Activated gamma-delta T cell treated with anti-CD3 and anti-CD28 coated beads, Interleukin-2, amount 50 U/mL, for 16 hours (primary cell): ENCODE results near the gene SLC44A1.
"Not testable (repeated sequence)": the region's sequence is repeated elsewhere in the genome, so short reads cannot be mapped to it uniquely, and the experiment has no call there.

ENCODE experiments used
- DNase-seq: peaks from one replicate; pipeline ENCODE4 v3.0.0-alpha.2; 2020; ENCODE audit warnings: low read depth

The SLC44A1 gene

DNA sequence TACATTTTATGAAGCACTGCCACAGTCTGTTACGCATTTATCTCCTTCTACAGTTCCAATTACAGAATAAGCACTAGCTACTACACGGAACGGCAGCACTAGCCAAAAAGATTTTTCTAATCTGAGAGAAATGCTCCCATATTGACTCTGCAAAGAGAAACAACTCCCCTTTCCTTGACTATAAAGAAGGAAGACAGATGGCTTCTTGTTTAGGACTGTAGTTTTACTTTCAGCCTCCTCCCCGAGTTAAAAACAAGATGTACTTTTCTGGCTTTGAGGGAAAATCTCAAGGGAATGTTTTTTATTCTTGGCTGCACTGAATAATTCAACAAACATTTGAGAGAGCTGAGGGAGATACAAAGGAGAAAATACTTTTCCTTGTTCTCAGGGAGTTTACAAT lies 1.9 kb upstream of the SLC44A1 start:
- no peak for DNase-seq

DNA sequence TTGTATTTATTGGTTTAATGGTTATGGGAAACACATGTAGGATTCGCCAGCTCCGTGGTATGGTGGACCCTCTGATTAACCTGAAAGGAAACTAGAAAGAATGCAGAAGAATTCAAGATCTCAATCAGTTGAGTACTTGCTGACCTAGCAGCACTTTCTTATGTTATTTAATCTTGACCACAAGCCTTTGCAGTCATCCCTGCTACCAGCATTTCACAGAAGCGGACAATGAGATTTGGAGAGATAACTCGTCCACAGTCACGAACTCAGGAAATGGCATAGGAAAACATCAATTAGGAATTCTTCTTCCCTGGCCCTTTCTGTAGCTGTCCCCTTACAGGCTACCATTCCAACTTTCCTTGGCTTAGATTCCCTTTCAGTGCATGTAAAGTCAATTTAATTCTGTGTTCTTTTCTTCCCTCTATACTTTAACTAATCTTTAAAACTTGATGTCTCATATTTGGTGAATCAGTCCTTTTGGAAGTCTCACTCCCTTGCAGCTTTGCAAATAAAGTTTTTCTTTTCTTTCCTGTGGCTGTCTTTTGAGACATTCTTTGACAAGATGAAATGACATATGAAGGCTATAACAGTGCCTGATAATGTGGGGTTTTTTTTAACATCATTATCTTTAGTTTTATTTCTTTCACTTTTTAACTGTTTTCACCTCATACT lies 1.3 kb upstream of the SLC44A1 start:
- no peak for DNase-seq

DNA sequence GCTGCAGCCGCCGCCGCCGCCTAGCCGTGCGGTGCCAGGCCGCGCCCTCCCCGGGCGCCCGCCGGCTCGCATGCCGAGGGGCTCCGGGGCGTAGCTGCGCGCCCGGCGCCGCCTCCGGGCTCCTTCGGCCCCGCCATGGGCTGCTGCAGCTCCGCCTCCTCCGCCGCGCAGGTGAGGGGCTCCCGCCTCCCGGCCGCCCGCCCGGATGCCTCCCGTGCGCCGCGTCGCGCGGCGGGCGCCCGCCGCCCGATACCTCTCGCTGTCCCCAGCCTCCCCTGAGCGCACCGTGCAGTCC lies 230 bp downstream of the SLC44A1 start:
- no peak for DNase-seq

DNA sequence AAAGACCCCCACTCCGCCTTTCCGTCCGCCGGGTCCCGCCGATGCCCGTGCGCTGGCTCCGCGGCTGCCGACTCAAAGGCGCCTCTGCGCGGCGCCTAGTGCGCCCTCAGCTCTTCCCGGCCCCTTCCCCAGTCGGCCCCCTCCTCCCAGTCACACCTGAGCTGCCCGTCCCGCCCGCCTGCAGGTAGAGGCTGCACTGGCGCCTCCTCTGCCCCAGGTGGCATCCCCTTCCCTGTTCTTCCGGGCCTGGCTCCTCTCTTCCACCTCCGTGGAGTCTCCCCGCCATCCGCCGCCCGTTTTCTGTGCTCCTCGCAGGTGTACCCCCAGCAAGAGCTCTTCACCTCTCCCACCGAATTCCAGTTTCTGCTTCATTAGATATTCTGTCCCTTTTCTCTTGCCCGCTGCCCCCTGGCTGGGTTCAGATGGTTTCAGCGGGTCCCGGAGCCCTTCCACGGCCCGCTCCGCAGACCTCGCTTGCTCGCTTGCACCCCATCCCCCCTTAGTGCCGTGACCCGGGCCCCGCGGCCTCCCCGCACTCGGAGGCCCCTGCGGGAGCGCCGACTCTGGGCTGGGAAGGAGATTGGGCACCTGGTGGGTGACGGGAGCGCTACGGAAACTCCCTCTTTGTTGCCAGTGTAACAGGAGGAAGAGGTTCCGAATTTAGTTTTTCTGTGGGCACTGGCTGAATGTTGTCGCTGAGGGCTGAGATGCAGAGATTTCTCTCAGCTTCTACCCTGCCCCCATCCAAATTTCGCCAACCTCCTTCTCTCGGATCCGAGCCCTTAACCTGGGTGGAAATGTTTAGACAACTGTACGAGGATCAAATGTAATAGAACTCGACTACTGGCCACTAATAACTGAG lies 809 bp downstream of the SLC44A1 start:
- peak; percentile 9 for DNase-seq

DNA sequence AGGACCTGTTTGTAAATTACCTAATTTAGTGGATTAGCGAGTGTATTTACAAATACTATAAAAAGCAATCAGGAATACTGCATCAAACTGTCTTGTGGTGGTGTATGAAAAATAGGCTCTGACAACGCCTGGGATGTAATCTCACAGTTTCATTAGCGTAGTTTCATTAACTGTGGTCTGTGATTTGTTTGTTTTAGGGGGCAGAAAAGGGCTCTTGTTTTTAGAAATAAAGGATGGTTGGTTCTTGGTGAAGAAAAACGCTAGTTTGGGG lies 1.4 kb downstream of the SLC44A1 start:
- DNase-seq = no peak

DNA sequence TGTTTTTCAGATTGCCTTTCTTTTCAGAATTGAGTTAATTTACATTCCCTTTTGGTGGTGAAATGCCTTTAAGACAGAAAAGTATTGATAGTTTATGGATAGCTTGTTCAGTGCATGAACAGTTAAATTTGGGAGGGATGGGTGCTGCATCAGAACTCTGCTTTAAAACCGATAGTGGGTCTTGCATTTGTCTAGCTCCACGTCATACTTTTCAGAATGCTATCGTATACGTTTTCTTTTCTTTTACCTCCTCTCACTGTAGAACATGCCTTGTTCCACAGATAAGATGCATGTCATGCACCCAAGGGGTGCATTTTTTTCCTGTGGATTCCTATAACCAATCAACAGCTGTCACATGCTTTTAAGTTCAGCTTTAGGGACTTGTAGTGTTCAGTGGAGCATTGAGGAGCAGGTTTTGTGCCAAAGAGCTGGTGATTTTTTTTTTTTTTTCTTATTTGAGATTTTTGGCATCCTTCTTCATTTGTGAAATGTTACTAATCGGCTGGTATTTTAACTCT lies 2.3 kb downstream of the SLC44A1 start:
- DNase-seq = no peak

DNA sequence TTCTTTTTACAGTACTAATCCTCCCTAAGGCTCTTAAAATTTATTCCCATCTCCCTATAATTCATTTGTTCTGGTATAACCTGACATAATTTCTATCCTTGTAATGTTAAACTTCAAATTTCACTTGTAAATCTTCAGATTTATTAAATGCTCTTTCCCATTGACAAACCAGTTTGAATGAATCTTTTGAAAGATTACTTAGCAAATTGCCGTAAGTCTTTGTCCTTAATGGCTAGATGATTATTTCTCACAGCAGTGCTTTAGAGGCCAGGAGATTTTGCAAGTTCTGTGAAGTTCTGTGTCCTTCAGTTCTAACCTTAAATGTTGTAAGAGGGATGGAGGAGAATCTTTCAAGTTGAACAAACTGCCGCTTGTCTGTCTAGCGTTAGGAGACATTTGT lies 4.2 kb downstream of the SLC44A1 start:
- no peak for DNase-seq

DNA sequence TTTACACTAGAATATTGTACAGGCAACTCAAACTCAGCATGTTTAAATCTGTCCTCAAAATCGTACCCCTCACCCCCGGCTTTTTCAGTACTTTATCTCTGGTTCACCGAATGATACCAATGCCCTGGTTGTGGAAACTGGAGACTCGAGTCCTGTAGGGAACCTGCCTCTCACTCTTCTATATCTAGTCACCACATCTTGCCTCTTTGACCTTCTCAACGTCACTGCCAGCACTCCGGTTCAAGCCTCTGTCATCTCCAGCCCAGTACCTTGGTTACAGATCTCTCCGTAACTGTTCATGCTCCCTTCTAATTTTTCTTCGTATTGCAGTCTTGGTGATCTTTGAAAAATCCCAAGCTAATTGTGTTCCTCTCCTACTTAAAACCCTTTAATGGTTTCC lies 6.7 kb downstream of the SLC44A1 start:
- DNase-seq = no peak

DNA sequence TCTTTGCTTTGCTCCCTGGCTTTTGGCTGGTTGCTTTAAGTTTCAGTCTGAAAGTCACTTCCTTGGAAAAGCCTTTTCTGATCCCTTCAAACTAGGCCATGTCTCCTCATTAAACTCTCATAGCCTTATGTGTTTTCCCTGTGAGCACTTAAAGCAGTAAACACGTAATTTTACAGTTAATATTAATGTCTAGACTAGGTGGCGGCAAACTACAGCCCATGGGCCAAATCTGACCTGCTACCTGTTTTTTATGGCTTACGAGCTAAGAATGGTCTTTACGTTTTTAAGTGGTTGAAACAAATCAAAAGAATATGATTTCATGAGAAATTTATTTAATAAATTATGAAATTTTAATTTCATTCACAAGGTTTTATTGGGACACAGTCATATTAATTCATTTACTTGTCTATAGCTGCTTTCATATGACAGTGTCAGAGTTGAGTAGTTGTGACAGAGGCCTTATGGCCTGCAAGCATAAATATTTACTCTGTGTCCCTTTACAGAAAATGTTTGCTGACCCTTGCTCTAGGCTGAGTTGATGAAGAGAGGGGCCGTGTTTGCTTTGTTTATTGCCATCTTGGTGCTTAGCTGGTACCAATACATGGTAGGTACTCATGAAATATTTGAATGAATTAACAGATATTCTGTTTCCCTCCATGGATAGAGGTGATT lies 7.4 kb downstream of the SLC44A1 start:
- DNase-seq = no peak

DNA sequence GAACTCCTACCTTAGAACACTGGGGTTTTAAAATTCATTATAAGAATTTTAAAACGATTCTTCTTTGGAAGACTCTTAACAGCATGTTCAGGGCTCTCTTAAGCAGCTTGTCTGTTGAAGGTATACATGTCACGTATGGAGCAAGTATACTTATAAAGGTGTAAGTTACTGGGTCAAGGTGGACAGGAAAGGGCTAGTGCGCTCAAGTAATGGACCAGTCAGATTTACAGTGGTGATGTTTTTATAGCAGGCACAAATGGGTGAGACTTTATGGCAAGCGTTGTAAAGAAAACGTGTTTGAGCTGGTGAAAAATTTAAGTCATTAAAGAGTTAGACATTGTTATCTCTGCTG lies 7.9 kb downstream of the SLC44A1 start:
- DNase-seq = no peak

DNA sequence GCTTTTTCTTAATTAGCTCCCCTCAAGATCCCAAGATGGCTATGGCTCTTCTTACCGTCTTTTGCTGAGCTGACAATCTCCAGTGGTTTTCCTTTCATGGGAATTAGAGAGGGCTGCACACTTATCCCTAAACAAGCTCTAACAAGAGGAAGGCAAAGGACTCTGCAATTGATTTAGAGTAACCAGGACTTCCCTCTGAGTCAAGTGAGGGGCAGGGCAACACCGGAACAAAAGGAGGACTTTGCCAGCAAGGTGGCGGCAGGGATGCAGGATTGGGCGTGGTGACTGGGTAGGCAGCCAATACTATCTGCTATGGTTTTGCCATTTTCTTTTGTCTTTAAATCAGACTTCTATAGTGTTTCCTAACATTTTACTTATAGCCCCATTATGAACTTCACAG lies 9.8 kb downstream of the SLC44A1 start:
- no peak for DNase-seq

DNA sequence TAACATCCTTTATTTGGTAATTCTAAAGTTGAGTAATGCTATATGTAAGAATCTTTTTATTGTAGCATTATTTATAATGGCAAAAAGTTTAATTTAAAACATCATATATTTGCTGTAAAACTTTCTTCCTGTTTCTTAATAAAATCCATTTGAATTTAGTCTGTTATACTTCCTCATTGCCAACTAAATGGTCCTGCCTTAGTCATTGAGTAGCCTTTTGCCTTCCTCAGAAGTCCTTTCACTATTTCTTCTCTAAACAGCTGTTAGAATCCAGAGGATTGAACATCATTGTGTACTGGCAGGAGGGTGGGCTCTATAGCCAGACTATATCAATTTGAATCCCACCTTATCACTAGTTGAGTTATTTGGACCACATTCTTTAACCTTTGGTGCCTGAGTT lies 11.0 kb downstream of the SLC44A1 start:
- no peak for DNase-seq

DNA sequence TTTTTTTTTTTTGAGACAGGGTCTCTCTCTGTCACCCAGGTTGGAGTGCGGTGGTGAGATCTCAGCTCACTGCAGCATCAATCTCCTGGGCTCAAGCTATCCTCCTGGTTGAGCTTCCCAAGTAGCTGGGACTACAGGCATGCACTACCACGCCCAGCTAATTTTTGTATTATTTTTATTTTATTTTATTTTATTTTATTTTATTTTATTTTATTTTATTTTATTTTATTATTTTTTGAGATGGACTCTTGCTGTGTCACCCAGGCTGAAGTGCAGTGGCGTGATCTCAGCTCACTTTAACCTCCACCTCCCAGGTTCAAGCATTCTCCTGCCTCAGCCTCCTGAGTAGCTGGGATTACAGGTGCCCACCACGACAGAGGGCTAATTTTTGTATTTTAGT lies 12.1 kb downstream of the SLC44A1 start:
- DNase-seq = not testable (repeated sequence)

DNA sequence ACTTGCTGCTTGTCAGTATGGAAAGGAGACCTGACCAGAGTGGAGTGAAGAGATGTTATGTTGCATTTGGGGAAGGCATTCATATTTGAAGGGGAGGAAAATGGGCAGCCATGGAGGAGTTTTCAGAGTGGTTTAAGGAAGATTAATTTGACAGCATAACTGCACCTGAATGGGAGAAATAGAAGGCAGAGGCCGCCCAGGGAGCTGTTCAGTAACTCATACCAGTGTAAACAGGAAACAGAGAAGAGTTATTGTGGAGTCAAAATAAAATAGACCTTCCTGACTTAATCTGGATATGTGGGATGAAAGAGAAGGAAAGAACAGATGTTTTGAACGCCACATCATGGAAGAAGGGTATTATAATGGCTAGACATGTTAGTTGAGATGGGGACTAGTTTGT lies 13.4 kb downstream of the SLC44A1 start:
- DNase-seq = no peak

DNA sequence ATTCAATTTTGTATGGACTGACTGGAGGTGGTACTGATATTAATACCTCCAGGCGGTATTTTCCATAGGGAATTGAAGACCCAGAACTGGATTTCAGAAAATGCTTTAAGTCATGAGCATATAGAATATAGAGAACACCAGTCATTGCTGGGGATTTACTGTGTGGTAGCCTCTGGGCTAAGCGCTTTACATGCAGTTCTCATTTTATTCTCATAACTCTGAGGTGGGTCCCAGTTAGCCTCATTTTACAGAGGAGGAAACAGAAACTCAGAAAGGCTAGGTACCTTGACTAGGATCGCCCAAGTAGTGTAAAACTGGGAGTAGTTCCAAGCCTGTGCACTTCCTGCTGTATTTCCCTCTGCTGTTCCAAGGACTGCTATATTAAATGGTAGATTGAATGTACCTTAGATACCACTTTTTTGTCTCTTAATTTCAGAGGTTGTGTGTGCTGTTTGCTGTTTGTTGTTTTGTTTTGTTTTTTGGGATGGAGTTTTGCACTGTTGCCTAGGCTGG lies 13.8 kb downstream of the SLC44A1 start:
- no peak for DNase-seq

DNA sequence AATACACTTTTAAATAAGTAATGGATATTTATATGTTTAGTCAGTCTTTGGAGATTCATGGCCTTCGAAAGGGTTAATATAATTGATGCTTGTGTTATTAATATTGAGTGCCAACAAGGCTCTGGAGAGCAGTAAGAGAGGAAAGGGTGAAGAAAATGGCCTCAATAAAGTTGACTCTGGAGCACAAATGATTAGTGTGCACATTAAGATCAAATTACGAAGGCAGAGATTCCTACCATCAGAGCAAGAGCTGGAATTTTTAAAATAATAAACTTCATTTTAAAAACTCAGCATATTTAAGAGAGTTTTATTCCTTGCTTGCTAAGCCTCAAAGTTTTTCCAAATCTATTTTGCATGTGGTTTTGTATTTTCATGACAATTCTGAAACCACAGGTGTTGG lies 14.8 kb downstream of the SLC44A1 start:
- DNase-seq = no peak

DNA sequence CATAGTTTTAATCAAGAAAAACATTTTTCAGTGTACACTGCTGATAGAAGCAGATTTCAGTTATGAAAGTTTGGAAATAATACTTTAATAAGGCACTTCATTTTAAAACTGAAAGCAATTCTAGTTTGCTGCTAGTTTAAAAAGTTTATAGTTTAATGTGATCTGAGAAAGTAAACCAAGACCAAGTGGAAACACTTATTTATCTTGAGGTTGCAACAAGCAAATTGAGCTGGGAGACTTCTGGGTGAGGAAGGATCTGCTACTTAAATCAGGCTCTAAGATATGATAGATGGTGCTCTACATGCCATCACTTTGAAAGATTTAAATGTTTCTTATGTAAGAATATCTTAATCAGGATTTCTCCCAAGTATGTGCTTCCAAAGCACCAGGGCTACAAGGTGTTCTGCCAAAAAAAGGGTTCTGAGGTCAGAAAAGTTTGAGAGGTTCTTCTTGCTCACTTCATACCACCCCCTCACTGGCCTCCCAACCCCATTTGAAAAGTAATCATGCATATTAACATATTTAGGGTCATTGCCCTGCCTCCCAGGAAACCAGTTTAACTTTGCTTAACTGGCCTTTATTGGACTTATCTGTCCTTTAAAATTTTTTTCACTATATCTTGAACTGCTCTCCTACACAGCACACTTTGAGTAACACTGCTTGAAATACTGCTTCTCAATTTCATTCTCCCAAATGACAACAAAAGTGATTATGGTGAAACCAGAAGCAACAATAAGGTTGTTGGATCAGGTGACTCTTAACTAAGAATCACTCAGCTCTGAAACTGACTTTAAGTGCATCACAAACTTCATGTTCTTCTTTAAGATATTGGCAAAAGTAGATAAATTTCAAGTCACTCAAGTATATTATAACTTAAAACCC lies 15.5 kb downstream of the SLC44A1 start:
- no peak for DNase-seq

DNA sequence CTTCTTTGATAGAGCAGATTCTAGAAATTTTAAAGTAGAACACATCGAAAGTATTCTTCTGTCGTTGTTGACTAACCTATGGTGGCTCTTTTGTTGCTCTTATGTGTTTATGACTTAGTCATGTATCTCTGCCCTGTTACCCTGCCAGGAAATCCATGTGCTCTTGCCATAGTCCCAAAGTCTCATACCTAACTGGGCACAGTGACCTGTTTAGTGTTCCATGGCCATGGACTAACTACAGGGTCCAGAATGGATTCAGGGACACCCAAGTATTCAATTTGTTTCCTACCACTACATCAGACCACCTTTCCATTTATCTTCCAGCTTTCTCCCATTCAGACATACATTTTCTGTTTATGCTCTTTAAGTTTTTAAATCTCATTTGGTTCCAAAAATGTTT lies 18.0 kb downstream of the SLC44A1 start:
- no peak for DNase-seq

DNA sequence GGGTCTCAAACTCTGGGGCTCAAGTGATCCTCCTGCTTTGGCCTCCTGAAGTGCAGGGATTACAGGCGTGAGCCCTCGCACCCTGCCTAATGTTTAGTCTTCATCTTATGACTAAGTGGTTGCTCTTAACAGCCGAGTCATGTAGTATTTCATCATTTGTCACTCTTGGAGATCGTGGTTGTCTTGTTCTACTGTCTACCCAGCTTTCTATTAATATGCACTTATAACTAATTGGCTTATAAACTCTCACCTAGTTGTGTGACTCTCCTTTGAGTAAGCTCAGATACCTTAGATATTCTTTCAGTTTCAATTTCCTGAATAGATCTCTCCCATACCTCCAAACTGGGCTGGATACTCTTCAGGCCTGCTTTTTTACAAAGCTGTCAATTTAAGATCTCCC lies 19.9 kb downstream of the SLC44A1 start:
- DNase-seq = no peak

DNA sequence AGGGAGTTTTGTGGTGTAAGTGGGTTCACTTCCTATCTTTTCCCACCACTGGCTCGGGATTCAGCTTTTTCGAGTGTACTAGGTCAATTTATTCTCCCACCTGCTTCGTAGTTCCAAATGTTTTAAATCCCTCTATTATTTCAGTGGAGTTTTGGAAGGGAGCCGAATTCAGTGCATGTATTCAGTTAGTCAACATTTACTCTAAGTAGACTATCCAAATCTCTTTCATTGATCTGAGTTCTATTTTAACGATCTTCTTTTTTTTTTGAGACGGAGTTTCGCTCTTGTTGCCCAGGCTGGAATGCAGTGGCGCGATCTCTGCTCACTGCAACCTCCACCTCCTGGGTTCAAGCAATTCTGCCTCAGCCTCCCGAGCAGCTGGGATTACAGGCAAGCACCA lies 23.8 kb downstream of the SLC44A1 start:
- DNase-seq = not testable (repeated sequence)

DNA sequence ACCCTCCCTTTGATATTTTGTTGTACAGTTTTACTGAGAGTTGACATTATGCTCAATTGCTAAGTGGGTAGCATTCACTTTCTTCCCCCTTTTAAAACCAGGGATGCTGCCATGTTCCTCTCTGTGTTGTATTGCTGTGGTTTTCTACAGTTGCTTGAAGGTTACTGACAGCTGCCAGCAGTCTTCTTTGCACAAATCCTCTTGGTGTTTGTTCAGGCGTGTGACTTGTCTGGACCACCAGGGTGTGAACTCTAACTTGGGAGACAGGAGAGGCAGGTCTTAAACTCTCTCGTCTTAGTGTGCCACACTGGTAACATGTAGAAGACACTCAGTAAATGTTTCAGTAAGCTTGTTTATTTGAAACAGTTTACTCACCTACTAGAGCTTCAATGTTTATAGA lies 25.1 kb downstream of the SLC44A1 start:
- DNase-seq = no peak

DNA sequence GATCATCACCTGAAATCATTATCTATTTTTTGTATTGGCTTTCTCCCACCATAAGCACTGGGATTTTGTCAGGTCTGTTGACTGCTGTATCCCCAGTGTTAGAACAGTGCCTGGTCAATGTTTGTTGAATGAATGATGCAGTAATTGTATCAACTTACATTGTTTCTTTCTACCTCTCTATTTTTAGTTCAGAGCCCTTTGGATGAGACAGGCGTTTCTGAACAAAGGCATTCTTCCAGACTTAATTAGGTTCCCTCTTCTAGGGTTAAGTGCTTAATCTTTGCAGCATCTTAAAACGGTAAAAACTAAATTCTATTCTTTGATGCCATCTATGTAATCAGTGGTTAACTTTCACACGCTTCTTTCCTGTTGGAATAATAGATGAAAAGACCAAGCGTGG lies 26.3 kb downstream of the SLC44A1 start:
- DNase-seq = no peak
